ENCODE results near the gene NPRL2. TPM values are rescaled to one million over a fixed set of nuclear protein-coding genes. Genes with fewer than 3 reads are reported as not detected.

The NPRL2 gene
- total RNA-seq, 1 experiment from 2014 or later: 35.4 TPM

DNA sequence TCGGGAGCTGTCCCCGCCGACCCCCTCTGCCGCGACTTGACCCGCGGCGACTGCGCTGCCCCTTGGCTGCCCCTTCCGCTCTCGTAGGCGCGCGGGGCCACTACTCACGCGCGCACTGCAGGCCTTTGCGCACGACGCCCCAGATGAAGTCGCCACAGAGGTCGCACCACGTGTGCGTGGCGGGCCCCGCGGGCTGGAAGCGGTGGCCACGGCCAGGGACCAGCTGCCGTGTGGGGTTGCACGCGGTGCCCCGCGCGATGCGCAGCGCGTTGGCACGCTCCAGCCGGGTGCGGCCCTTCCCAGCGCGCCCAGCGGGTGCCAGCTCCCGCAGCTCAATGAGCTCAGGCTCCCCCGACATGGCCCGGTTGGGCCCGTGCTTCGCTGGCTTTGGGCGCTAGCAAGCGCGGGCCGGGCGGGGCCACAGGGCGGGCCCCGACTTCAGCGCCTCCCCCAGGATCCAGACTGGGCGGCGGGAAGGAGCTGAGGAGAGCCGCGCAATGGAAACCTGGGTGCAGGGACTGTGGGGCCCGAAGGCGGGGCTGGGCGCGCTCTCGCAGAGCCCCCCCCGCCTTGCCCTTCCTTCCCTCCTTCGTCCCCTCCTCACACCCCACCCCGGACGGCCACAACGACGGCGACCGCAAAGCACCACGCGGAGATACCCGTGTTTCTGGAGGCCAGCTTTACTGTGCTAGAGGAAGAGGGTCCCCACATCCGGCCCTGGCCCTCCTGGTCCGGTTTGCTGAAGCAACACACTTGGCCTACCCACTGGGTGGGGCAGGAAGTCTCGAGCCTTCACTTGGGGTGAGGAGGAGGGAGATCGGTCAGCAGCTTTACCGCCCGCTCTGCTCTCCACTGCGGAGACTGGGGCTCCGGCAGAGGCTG is 9.9 kb downstream of the NPRL2 start, which contains the start of gene RASSF1:
TSS of gene RASSF1 (minus strand) at position 389 of the 882 bp plus-strand sequence. CDS start at position 358, 31 bp downstream.
- POLR2A ChIA-PET: interaction anchor here (0.8 to 1.3 kb wide), 4 partner anchors 10 to 41 kb away, joined by 3 to 11 read pairs (median 4); partner anchors contain the start of genes CYB561D2, HYAL3, NAA80 and NPRL2
- H3K4me2 ChIP-seq (ENCODE audit: low read length): peak within 1 kb of the TSS; percentile 95
- no TSS peak for BruUV-seq (replicated peaks)
- H3K79me2 ChIP-seq (ENCODE audit: insufficient read depth, low read length): peaks cover 36% of the 10 kb centered on the region
- H3K9me3 ChIP-seq (ENCODE audit: control insufficient read depth in 1 of 2, insufficient read depth in 1 of 2, low read depth in 1 of 2, low read length in 2 of 2): no peaks in the 10 kb centered on the region
- TF ChIP-seq TCF7L2 (IDR thresholded peaks at IDR 0.05; ENCODE audit: borderline replicate concordance, extremely low read depth, insufficient read depth, insufficient read length) (peak; percentile 6), YY1 (IDR thresholded peaks at IDR 0.05; ENCODE audit: extremely low read depth, insufficient replicate concordance, low read depth, low read length) (peak; percentile 20), CEBPB (IDR thresholded peaks at IDR 0.05; ENCODE audit: low read depth) (no peak), ZFX (IDR thresholded peaks at IDR 0.05) (peak; percentile 96), POLR2AphosphoS5 (IDR thresholded peaks at IDR 0.05; ENCODE audit: low read depth, low read length) (peak; percentile 85), FOSL1 (IDR thresholded peaks at IDR 0.05; ENCODE audit: low read depth) (no peak), POLR2A (IDR thresholded peaks at IDR 0.05; ENCODE audit: borderline replicate concordance, extremely low read depth, insufficient read depth, insufficient read length) (peak; percentile 81)
- TF ChIP-seq, protein P1, sequence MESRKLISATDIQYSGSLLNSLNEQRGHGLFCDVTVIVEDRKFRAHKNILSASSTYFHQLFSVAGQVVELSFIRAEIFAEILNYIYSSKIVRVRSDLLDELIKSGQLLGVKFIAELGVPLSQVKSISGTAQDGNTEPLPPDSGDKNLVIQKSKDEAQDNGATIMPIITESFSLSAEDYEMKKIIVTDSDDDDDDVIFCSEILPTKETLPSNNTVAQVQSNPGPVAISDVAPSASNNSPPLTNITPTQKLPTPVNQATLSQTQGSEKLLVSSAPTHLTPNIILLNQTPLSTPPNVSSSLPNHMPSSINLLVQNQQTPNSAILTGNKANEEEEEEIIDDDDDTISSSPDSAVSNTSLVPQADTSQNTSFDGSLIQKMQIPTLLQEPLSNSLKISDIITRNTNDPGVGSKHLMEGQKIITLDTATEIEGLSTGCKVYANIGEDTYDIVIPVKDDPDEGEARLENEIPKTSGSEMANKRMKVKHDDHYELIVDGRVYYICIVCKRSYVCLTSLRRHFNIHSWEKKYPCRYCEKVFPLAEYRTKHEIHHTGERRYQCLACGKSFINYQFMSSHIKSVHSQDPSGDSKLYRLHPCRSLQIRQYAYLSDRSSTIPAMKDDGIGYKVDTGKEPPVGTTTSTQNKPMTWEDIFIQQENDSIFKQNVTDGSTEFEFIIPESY (IDR thresholded peaks at IDR 0.05; ENCODE audit: extremely low read depth, insufficient replicate concordance, low read length): no peak
- ATAC-seq (peak; percentile 55), DNase-seq (ENCODE audit: low read depth, low spot score) (no peak)
- no peak within 1 kb of the TSS for H2AFZ ChIP-seq (ENCODE audit: low read depth, low read length, poor library complexity, severe bottlenecking)
- H3K9ac ChIP-seq (ENCODE audit: low read length): peak within 1 kb of the TSS; percentile 98
- intact Hi-C loops (cut with micrococcal nuclease): no loop called here
- peaks cover 28 to 59% of the 10 kb centered on the region in 2 experiments for H3K4me1 ChIP-seq (ENCODE audit: control insufficient read depth in 1 of 2, insufficient read depth in 2 of 2, low read length in 2 of 2)
- CTCF ChIA-PET: interaction anchor here (0.8 to 1.1 kb wide), 3 partner anchors 10 to 19 kb away, joined by 4 to 6 read pairs (median 5); partner anchors contain the start of gene NPRL2
- peak within 1 kb of the TSS; percentile 82 for H3K27ac ChIP-seq (ENCODE audit: low read depth, low read length)
- H3K27me3 ChIP-seq (ENCODE audit: insufficient read depth, low read length): no peaks in the 10 kb centered on the region
- peak within 1 kb of the TSS; percentile 62 to 89 for H3K4me3 ChIP-seq (replicated peaks in 1 of 2; ENCODE audit: low read depth in 1 of 2, low read length in 2 of 2)
- RAD21 ChIA-PET (ENCODE audit: low non-redundant PET in 1 of 2, low total read pairs in 2 of 2, uncharacterized antibody in 2 of 2, unreplicated experiment in 2 of 2): interaction anchor here in 1 of 2 experiments (0.5 kb wide), 1 partner anchor 114 kb away, joined by 4 read pairs; no protein-coding TSS in a partner anchor
- no peaks in the 10 kb centered on the region for H4K20me1 ChIP-seq (ENCODE audit: insufficient read depth)
- peaks cover 0 to 3% of the 10 kb centered on the region in 2 experiments; a peak in 1 of 4 replicates for H3K36me3 ChIP-seq (ENCODE audit: control insufficient read depth in 1 of 2, insufficient read depth in 2 of 2, low read length in 2 of 2)
- H3K9me2 ChIP-seq (ENCODE audit: insufficient read depth): no peaks in the 10 kb centered on the region
